Measurements from ENCODE around the gene CDC45.

DNA sequence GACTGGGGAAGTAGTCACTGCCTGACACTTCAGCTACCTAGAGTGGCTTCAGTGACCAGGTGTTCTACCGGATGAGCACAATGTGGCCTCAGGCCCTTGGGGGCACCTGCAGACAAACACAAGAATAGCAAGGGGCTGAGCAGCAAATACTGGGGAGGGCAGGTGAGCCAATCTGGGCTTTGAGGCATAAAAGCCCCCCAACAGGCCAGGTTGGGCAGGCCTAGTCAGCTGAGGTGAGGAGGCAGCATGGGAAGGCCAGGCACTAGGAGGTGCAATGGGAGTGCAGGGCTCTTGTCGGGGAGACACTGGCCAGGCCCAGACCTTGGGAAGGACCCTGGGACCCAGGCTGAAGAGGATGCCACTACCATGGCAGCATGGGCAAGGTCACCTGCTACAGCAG, 9.7 kb upstream of the CDC45 start:
- TF ChIP-seq ZIC2 (tag by site-specific recombination; IDR thresholded peaks at IDR 0.05): no peak
- no peak for TF ChIP-seq ZBTB7A (tag by site-specific recombination; IDR thresholded peaks at IDR 0.05; ENCODE audit: low read depth)
- TF ChIP-seq, protein P1, sequence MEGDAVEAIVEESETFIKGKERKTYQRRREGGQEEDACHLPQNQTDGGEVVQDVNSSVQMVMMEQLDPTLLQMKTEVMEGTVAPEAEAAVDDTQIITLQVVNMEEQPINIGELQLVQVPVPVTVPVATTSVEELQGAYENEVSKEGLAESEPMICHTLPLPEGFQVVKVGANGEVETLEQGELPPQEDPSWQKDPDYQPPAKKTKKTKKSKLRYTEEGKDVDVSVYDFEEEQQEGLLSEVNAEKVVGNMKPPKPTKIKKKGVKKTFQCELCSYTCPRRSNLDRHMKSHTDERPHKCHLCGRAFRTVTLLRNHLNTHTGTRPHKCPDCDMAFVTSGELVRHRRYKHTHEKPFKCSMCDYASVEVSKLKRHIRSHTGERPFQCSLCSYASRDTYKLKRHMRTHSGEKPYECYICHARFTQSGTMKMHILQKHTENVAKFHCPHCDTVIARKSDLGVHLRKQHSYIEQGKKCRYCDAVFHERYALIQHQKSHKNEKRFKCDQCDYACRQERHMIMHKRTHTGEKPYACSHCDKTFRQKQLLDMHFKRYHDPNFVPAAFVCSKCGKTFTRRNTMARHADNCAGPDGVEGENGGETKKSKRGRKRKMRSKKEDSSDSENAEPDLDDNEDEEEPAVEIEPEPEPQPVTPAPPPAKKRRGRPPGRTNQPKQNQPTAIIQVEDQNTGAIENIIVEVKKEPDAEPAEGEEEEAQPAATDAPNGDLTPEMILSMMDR (tag by site-specific recombination; IDR thresholded peaks at IDR 0.05): no peak
- no peak for TF ChIP-seq ZBTB17 (tag by site-specific recombination; IDR thresholded peaks at IDR 0.05)
- no peak for TF ChIP-seq ZNF423 (tag by site-specific recombination; IDR thresholded peaks at IDR 0.05)
- TF ChIP-seq ZNF830 (tag by site-specific recombination; IDR thresholded peaks at IDR 0.05; ENCODE audit: low read depth): no peak
- TF ChIP-seq, protein P2, sequence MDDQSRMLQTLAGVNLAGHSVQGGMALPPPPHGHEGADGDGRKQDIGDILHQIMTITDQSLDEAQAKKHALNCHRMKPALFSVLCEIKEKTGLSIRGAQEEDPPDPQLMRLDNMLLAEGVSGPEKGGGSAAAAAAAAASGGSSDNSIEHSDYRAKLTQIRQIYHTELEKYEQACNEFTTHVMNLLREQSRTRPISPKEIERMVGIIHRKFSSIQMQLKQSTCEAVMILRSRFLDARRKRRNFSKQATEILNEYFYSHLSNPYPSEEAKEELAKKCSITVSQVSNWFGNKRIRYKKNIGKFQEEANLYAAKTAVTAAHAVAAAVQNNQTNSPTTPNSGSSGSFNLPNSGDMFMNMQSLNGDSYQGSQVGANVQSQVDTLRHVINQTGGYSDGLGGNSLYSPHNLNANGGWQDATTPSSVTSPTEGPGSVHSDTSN (CRISPR knock-in tag; IDR thresholded peaks at IDR 0.05): no peak
- TF ChIP-seq, protein P3, sequence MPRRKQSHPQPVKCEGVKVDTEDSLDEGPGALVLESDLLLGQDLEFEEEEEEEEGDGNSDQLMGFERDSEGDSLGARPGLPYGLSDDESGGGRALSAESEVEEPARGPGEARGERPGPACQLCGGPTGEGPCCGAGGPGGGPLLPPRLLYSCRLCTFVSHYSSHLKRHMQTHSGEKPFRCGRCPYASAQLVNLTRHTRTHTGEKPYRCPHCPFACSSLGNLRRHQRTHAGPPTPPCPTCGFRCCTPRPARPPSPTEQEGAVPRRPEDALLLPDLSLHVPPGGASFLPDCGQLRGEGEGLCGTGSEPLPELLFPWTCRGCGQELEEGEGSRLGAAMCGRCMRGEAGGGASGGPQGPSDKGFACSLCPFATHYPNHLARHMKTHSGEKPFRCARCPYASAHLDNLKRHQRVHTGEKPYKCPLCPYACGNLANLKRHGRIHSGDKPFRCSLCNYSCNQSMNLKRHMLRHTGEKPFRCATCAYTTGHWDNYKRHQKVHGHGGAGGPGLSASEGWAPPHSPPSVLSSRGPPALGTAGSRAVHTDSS (tag by site-specific recombination; IDR thresholded peaks at IDR 0.05): no peak
- no peak for TF ChIP-seq SP2 (tag by site-specific recombination; IDR thresholded peaks at IDR 0.05)
- TF ChIP-seq ZNF561 (tag by site-specific recombination; IDR thresholded peaks at IDR 0.05; ENCODE audit: borderline replicate concordance): no peak
- TF ChIP-seq ZNF157 (tag by site-specific recombination; IDR thresholded peaks at IDR 0.05): no peak
- TF ChIP-seq, protein P4, sequence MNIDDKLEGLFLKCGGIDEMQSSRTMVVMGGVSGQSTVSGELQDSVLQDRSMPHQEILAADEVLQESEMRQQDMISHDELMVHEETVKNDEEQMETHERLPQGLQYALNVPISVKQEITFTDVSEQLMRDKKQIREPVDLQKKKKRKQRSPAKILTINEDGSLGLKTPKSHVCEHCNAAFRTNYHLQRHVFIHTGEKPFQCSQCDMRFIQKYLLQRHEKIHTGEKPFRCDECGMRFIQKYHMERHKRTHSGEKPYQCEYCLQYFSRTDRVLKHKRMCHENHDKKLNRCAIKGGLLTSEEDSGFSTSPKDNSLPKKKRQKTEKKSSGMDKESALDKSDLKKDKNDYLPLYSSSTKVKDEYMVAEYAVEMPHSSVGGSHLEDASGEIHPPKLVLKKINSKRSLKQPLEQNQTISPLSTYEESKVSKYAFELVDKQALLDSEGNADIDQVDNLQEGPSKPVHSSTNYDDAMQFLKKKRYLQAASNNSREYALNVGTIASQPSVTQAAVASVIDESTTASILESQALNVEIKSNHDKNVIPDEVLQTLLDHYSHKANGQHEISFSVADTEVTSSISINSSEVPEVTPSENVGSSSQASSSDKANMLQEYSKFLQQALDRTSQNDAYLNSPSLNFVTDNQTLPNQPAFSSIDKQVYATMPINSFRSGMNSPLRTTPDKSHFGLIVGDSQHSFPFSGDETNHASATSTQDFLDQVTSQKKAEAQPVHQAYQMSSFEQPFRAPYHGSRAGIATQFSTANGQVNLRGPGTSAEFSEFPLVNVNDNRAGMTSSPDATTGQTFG (tag by site-specific recombination; IDR thresholded peaks at IDR 0.05; ENCODE audit: borderline replicate concordance): no peak
- TF ChIP-seq ZFHX2 (tag by site-specific recombination; conservative IDR thresholded peaks at IDR 0.05): no peak
- TF ChIP-seq, protein P5, sequence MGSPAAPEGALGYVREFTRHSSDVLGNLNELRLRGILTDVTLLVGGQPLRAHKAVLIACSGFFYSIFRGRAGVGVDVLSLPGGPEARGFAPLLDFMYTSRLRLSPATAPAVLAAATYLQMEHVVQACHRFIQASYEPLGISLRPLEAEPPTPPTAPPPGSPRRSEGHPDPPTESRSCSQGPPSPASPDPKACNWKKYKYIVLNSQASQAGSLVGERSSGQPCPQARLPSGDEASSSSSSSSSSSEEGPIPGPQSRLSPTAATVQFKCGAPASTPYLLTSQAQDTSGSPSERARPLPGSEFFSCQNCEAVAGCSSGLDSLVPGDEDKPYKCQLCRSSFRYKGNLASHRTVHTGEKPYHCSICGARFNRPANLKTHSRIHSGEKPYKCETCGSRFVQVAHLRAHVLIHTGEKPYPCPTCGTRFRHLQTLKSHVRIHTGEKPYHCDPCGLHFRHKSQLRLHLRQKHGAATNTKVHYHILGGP (tag by site-specific recombination; IDR thresholded peaks at IDR 0.05): no peak

Measured in HEK293 (cell line).